GM15510 (cell line): ENCODE data around the gene NMUR1.

Source experiments
- POLR2A ChIP-seq: IDR thresholded peaks from 3 replicates; pipeline ENCODE4 v1.6.1; 2011; ENCODE audit warnings: borderline replicate concordance; ENCODE audit not compliant: insufficient read length; ENCODE audit errors: extremely low read depth

Gene NMUR1

DNA sequence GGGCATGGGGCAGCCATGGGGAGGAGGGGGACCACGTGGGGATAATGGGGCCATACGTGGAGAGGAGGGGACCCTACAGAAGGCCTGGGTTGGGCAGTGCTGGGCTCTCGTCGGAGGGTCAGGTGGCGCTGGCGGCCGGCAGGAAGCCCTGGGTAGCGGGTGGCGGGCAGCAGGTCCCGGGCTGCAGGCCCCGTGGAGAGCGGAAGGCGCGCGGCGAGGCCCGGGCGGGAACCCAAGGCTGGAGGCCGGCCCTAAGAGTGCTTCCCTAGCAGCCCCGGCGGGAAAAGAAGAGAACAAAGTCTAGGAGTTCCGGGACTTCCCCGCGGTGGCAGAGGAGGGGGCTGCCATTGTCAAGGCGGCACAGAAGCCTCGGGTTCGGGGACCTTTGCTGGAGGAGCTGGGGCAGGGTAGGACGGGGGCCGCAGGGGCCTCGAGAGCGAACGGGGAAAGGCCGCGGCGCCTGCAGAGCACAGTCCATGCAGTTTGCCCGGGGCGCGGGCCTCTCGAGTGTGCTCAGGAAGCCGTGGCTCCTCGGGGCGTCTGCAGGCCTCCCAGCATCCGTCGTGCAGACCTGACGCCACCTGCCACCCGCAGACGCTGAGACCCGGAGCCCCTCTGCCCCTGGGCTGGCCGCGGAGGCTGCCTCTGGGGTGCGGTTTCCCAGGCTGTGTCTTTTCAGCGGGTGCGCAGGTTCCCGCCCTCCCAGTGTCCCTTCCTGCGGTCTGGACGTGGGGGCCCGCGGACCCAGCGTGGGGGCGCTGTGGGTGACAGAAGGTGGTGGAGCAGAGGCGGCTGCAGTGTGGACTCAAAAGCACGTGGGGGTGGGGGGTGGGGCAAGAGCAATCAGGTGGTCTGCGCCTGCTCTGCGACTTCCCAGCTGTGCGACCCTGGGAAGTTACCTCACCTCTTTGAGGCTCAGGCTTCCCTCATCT, 46.6 kb downstream of the NMUR1 start:
- TF ChIP-seq POLR2A = no peak

DNA sequence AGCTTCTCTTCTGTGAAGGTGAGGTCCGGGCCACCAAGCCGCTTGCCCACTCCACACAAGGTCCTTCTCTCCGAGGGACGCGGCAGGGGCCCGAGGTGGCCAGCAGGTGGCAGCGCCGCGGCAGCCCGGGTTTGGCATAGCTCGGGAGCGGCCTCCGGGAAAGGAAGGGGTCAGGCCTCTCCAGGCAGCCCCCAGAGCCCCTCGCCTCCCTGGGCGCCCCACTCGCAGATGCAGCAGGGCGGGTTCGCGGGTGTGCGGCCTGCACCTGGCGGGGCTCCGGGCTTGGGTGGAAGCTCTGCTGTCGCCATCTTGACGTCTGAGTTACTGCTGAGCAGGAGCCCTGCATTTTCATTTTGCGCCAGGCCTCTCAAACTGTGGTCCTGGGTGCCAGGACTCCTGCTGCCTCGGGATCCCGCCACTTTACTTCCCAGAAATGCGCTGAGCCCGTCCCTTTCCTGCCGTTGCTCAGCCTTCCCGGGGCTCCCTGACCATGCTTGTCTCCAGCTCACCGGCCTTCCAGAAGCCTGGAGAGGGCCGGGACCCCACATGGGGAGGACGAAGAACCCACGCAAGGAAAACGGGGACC, 47.3 kb downstream of the NMUR1 start:
- TF ChIP-seq POLR2A = no peak

DNA sequence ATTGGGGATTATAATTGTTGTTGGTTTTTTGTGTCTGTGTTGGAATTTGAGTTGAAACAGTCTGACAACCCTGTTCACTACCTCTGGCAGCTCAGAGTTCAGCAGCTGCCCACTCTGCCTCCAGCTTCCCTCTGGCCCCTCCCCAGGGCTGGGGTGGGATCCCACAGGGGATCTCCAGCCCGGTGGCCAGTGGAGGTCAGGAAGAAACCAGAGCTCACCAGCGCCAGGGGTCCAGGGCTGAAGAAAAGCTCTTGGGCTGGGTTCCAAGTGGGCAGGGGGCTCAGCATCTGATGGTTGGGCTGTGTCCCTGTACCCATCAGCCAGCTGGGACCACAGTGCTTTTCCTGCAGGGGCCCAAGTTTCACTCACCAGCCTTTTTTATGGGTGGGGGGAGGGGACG, 49.5 kb downstream of the NMUR1 start:
- TF ChIP-seq POLR2A = no peak

DNA sequence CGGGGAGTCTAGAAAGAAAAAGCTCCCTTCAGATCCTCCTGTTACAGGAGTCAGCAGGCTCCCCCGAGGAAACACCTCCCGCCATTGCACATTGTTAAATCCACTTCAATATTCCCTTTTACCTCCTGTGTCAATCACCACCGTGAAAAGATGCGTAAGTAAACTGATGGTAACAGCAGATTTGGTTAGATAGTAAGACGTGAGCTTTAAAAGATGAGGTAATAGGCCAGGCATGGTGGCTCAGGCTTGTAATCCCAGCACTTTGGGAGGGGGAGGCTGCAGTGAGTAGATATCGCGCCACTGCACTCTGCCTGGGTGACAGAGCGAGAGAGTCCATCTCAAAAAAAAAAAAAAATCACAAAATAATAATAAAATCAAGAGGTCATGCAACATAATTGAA, 50.8 kb downstream of the NMUR1 start:
- no peak for TF ChIP-seq POLR2A

DNA sequence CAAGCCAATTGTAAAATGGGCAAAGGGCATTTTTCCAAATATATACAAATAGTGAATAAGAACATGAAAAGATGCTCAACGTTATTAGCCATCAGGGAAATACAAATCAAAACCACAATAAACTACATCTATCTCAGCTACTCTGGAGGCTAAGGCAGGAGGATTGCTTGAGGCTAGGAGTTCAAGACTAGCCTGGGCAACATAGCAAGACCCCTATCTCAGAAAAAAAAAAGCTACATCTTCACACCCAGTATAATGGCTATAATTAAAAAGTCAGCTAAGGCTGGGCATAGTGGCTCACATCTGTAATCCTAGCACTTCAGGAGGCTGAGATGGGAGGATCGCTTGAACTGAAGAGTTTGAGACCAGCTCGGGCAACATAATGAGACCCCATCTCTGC, 53.3 kb downstream of the NMUR1 start:
- TF ChIP-seq POLR2A = no peak

DNA sequence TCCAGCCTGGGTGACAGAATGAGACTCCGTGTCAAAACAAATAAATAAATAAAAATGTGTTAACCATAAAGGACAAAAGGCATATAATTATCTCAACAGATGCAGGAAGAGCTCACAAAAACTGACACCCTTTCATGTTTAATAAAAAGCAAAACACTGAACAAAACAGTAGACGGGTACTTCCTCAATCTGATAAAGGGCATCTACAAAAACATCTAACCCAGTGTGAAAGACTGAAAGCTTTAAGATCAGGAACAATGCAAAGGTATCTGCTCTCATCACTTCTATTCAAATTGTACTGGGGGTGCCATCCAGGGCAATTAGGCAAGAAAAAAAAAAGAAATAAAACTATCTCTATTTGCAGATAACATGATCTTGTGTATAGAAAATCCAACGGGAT, 54.3 kb downstream of the NMUR1 start:
- TF ChIP-seq POLR2A = no peak
